ENCODE data around the gene MBNL1.

GRCh38 chr3:152395764-152396163 lies 127.0 kb downstream of the MBNL1 start:
- TF ChIP-seq CTCF (IDR thresholded peaks at IDR 0.05) = no peak
- TF ChIP-seq POLR2A (IDR thresholded peaks at IDR 0.05) = no peak
